Measurements from ENCODE around the gene GABRD. TPM values are rescaled to one million over a fixed set of nuclear protein-coding genes. Genes with fewer than 3 reads are reported as not detected.

GABRD gene
- total RNA-seq, 1 donor from 2014 or later = not detected

GRCh38 chr1:2041887-2042286 is 22.7 kb downstream of the GABRD start:
- TF ChIP-seq, protein P1, sequence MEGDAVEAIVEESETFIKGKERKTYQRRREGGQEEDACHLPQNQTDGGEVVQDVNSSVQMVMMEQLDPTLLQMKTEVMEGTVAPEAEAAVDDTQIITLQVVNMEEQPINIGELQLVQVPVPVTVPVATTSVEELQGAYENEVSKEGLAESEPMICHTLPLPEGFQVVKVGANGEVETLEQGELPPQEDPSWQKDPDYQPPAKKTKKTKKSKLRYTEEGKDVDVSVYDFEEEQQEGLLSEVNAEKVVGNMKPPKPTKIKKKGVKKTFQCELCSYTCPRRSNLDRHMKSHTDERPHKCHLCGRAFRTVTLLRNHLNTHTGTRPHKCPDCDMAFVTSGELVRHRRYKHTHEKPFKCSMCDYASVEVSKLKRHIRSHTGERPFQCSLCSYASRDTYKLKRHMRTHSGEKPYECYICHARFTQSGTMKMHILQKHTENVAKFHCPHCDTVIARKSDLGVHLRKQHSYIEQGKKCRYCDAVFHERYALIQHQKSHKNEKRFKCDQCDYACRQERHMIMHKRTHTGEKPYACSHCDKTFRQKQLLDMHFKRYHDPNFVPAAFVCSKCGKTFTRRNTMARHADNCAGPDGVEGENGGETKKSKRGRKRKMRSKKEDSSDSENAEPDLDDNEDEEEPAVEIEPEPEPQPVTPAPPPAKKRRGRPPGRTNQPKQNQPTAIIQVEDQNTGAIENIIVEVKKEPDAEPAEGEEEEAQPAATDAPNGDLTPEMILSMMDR (conservative IDR thresholded peaks at IDR 0.05; ENCODE audit: low read depth, low read length) = no peak
- DNase-seq (ENCODE audit: low read depth) = no peak
- no peak overlapping the region for H3K4me3 ChIP-seq (ENCODE audit: low read depth, low read length)

- DNase-seq (ENCODE audit: low read depth) = no peak
- TF ChIP-seq, protein P1 (conservative IDR thresholded peaks at IDR 0.05; ENCODE audit: low read depth, low read length) = no peak
- H3K4me3 ChIP-seq (ENCODE audit: low read depth, low read length) = no peak overlapping the region
Measured at GRCh38 chr1:2042830-2043773, 24.0 kb downstream of the GABRD start.

DNA sequence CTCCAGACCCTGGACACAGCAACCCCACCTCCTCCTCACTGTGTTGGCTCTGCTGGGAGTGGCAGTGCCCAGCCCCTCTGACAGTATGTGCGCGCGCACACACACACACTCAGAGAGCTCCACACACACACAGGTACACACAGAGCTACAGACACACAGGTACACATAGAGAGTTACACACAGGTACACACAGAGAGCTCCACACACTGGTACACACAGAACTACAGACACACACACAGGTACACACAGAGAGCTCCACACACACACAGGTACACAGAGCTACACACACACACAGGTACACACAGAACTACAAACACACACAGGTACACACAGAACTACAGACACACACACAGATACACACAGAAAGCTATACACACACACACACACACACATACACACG is 24.7 kb downstream of the GABRD start:
- TF ChIP-seq, protein P1 (conservative IDR thresholded peaks at IDR 0.05; ENCODE audit: low read depth, low read length) = no peak

DNA sequence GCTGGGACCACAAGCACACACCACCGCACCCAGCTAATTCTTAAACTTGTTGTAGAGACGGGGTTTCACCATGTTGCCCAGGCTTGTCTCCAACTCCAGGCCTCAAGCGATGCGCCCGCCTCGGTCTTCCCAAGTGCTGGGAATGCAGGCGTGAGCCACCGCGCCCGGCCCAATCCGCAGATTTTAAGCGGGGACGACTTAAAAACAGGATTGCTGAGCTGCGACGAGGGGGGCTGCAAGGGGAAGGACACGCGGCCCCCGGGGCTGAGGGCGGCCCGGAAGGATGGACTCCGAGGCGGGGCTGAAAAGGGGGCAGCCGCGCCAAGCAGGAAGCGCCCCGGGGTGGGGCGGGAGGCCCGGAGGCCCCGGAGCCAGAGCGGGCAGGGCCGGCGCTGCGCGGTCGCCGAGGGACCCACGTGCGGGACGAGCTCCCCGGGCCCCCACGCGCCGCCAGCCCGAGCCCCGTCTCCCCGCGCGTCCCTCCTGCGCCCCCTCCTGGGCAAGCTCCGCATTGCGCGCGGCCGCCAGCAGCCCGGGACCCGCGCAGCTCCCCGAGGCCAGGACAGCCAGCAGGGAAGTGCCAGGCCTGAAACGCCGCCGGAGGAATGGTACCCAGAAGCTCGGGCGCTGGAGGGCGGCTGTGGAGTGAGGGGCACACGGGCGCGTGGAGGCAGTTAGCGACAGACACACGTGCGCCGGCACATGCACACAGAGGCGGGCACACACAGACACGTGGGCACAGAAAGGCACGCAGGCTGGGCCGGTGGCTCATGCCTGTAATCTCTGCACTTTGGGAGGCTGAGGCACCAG is 25.6 kb downstream of the GABRD start:
- H3K4me3 ChIP-seq (ENCODE audit: low read depth, low read length) = no peak overlapping the region
- no peak for DNase-seq (ENCODE audit: low read depth)
- TF ChIP-seq, protein P1 (conservative IDR thresholded peaks at IDR 0.05; ENCODE audit: low read depth, low read length) = peak; percentile 64

More for the DNA sequence above, 24.7 kb downstream of the GABRD start:
- H3K4me3 ChIP-seq (ENCODE audit: low read depth, low read length) = no peak overlapping the region
- DNase-seq (ENCODE audit: low read depth) = no peak

- no peak for DNase-seq (ENCODE audit: low read depth)
- H3K4me3 ChIP-seq (ENCODE audit: low read depth, low read length) = no peak overlapping the region
- TF ChIP-seq, protein P1 (conservative IDR thresholded peaks at IDR 0.05; ENCODE audit: low read depth, low read length) = no peak
Measured at GRCh38 chr1:2045468-2046173, 26.5 kb downstream of the GABRD start.

DNA sequence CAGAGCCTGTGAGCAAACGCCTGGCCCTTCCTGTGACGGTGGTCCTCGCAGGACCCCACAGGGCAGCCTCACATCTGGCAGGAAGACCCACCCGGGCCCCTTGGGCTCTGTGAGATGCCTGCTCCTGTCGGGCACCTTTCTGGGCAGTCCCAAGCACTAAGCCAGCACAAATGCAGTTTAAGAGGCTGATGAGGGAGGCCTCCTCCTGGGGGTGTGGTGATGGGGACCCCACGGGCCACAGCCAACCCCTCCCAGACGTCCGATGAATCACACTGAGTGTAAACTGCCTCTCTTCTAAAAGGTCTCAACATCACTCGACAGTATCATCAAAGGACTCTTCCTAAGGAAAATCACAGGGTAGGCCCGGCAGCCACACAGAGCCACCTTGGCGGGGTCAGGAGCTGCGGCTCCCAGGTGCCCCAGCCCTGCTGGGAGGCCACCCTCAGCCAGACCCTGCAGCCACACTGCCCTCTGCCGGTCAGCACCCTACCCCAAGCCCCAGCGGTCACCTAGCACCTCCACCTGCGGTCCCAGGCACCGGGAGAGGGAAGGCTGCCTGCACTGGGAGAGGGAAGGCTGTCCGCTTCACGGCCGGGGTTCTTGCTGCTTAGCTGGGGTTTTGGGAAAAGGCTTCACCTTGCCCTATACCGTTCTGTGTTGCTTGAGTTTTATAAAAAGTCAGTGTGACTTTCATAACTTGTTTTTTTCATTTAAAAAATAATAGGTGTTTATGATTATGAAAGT is 27.2 kb downstream of the GABRD start:
- H3K4me3 ChIP-seq (ENCODE audit: low read depth, low read length) = no peak overlapping the region
- TF ChIP-seq, protein P1 (conservative IDR thresholded peaks at IDR 0.05; ENCODE audit: low read depth, low read length) = peak; percentile 90
- no peak for DNase-seq (ENCODE audit: low read depth)
